K562 (cell line): ENCODE data around the gene RELA. TPM values are rescaled to one million over a fixed set of nuclear protein-coding genes. Genes with fewer than 3 reads are reported as not detected.

Experiments used
- ATAC-seq: fragments of 200-7000 bp; cut with Tn5 transposase; 3 replicates; pipeline ENCODE4 v1.9.1; 2020; ENCODE audit warnings: moderate library complexity
- BruUV-seq: library from RNA; stranded (reverse); fragments of 400-500 nt; replicated peaks from 2 replicates; lab custom pipeline; 2021; lab: Mats Ljungman, UMichigan
- CTCF ChIA-PET: fragments of 300-600 bp; formaldehyde crosslinking; extraction: SDS; loops from one replicate; lab custom pipeline; 2021; ENCODE audit warnings: low intra/inter-chr PET ratio; lab: Yijun Ruan, JAX
- POLR2A ChIA-PET: fragments of 300-600, 350-650 bp; sonication (Branson Sonifier 250); formaldehyde crosslinking; extraction: SDS; loops from one replicate; lab custom pipeline; 2021; ENCODE audit warnings: antibody characterized with exemption, inconsistent platforms; lab: Yijun Ruan, JAX
- DNase-seq, 4 experiments: peaks; one replicate each; pipeline versions ENCODE4 v3.0.0 to v3.0.0-alpha.2; 2011 to 2018; ENCODE audit warnings: low spot score in 3 of 4, mixed read lengths in 3 of 4; ENCODE audit errors: extremely low read depth in 1 of 4
- FAIRE-seq: peaks from 2 replicates; lab custom pipeline; 2011; peaks lifted over from hg19 to GRCh38; lab: Jason Lieb, UNC
- H2AFZ ChIP-seq: 2 replicates; pipeline ENCODE4 v1.6.0; 2011; ENCODE audit warnings: low read depth, low read length, control low read depth, inconsistent platforms
- H3K27ac ChIP-seq: fragments of 200-600 bp; 3 replicates; pipeline ENCODE4 v1.8.0; 2011; ENCODE audit warnings: low read depth, mild to moderate bottlenecking, control low read depth, inconsistent platforms, low read length, moderate library complexity, mixed read lengths; ENCODE audit errors: extremely low read depth
- H3K27me3 ChIP-seq, 2 experiments: fragments of 300-600 bp in 1 of 2; 2 replicates in 1 of 2; 3 replicates in 1 of 2; pipeline versions ENCODE4 v1.6.0 to v1.8.0; 2011; ENCODE audit warnings: inconsistent platforms in 2 of 2, low read length in 2 of 2, mild to moderate bottlenecking in 1 of 2, mixed read lengths in 1 of 2, moderate library complexity in 1 of 2; ENCODE audit not compliant: control insufficient read depth in 2 of 2, insufficient read depth in 2 of 2
- H3K36me3 ChIP-seq: fragments of 300-600 bp; 3 replicates; pipeline ENCODE4 v1.8.0; 2011; ENCODE audit warnings: mild to moderate bottlenecking, low read length, inconsistent platforms; ENCODE audit not compliant: control insufficient read depth, insufficient read depth
- H3K4me1 ChIP-seq, 2 experiments: fragments of 200-600 bp in 1 of 2; replicated peaks in 1 of 2; 2 replicates in 1 of 2; 3 replicates in 1 of 2; pipeline versions ENCODE4 v1.5.1 to v1.8.0; 2011; ENCODE audit warnings: inconsistent platforms in 2 of 2, low read length in 2 of 2, mild to moderate bottlenecking in 1 of 2, mixed read lengths in 1 of 2, moderate library complexity in 1 of 2; ENCODE audit not compliant: control insufficient read depth in 2 of 2, insufficient read depth in 2 of 2
- H3K4me2 ChIP-seq: 2 replicates; pipeline ENCODE4 v1.6.1; 2011; ENCODE audit warnings: low read length, control low read depth, inconsistent platforms, mixed read lengths; ENCODE audit not compliant: insufficient read depth
- H3K4me3 ChIP-seq: fragments of 200-600 bp; sonication (generic), shearing (Covaris generic); 2 replicates; pipeline ENCODE4 v1.5.1; 2016; ENCODE audit warnings: control low read depth, inconsistent platforms
- H3K79me2 ChIP-seq: fragments of 200-600 bp; 3 replicates; pipeline ENCODE4 v1.8.0; 2011; ENCODE audit warnings: low read length, inconsistent platforms; ENCODE audit not compliant: control insufficient read depth, insufficient read depth
- H3K9ac ChIP-seq, 2 experiments: 2 replicates each; pipeline versions ENCODE4 v1.6.0 to v1.6.1; 2011; ENCODE audit warnings: low read depth in 2 of 2, low read length in 2 of 2, control low read depth in 1 of 2, inconsistent platforms in 1 of 2, mild to moderate bottlenecking in 1 of 2, mixed read lengths in 1 of 2; ENCODE audit not compliant: insufficient read depth in 1 of 2
- H3K9me1 ChIP-seq: one replicate; pipeline ENCODE4 v1.6.0; 2011; ENCODE audit warnings: inconsistent platforms, mild to moderate bottlenecking, low read length, moderate library complexity; ENCODE audit not compliant: control insufficient read depth, insufficient read depth
- H3K9me3 ChIP-seq: replicated peaks from 2 replicates; pipeline ENCODE4 v1.5.1; 2011; ENCODE audit warnings: low read depth, low read length, inconsistent platforms; ENCODE audit not compliant: control insufficient read depth, insufficient read depth
- H4K20me1 ChIP-seq: replicated peaks from 2 replicates; pipeline ENCODE4 v1.6.1; 2011; ENCODE audit warnings: low read length, inconsistent platforms, mixed read lengths; ENCODE audit not compliant: control insufficient read depth, insufficient read depth
- CBX3 ChIP-seq, 2 experiments: IDR thresholded peaks; 1 replicate in 1 of 2; 2 replicates in 1 of 2; pipeline ENCODE4 v1.6.1; 2012; ENCODE audit warnings: inconsistent platforms in 2 of 2, low read length in 2 of 2, borderline replicate concordance in 1 of 2, control low read depth in 1 of 2
- DDX20 ChIP-seq: fragments of 450-650 bp; IDR thresholded peaks from 2 replicates; pipeline ENCODE4 v1.6.1; 2016; ENCODE audit warnings: missing genetic modification characterization, low read depth, mild to moderate bottlenecking, missing compliant biosample characterization, moderate library complexity
- ESRRB ChIP-seq: fragments of 250-450 bp; sonication (Bioruptor Pico); IDR thresholded peaks from 2 replicates; pipeline ENCODE4 v1.5.0; 2020; ENCODE audit warnings: mild to moderate bottlenecking, moderate library complexity, borderline replicate concordance
- FOSL1 ChIP-seq: fragments of 200-800 bp; sonication (Bioruptor generic); conservative IDR thresholded peaks from 2 replicates; pipeline ENCODE4 v1.6.1; 2016; ENCODE audit warnings: missing genetic modification characterization, missing compliant biosample characterization
- KLF6 ChIP-seq: fragments of 250-450 bp; sonication (Bioruptor Pico); IDR thresholded peaks from 2 replicates; pipeline ENCODE4 v1.4.0; 2020; ENCODE audit warnings: mild to moderate bottlenecking, moderate library complexity, borderline replicate concordance
- LEF1 ChIP-seq: fragments of 450-650 bp; IDR thresholded peaks from 2 replicates; pipeline ENCODE4 v1.6.1; 2016; ENCODE audit warnings: mild to moderate bottlenecking
- NEUROD1 ChIP-seq: fragments of 150-350 bp; IDR thresholded peaks from 2 replicates; pipeline ENCODE4 v1.6.1; 2014; ENCODE audit warnings: borderline replicate concordance, low read length, low read depth; ENCODE audit not compliant: partially characterized antibody
- POLR2G ChIP-seq: fragments of 200-400 bp; formaldehyde crosslinking; IDR thresholded peaks from 2 replicates; pipeline ENCODE4 v1.6.1; 2017; ENCODE audit warnings: low read depth, mild to moderate bottlenecking, antibody characterized with exemption, low read length, moderate library complexity
- SMAD4 ChIP-seq: fragments of 250-450 bp; sonication (Bioruptor Pico); conservative IDR thresholded peaks from 2 replicates; pipeline ENCODE4 v1.8.0; 2021; ENCODE audit warnings: inconsistent platforms, mild to moderate bottlenecking, moderate library complexity
- SP1 ChIP-seq: sonication (generic); formaldehyde crosslinking; IDR thresholded peaks from 2 replicates; pipeline ENCODE4 v1.8.1; 2022; ENCODE audit warnings: mild to moderate bottlenecking, missing genetic modification reagents
- U2AF2 ChIP-seq: fragments of 200-400 bp; formaldehyde crosslinking; optimal IDR thresholded peaks from 2 replicates; pipeline ENCODE3; 2017; ENCODE audit warnings: low read depth, mild to moderate bottlenecking, low read length
- ZNF347 ChIP-seq: fragments of 450-650 bp; formaldehyde crosslinking; IDR thresholded peaks from 2 replicates; pipeline ENCODE4 v1.4.0; 2020; ENCODE audit warnings: low read depth, mild to moderate bottlenecking, moderate library complexity
- ZNF507 ChIP-seq: conservative IDR thresholded peaks from 2 replicates; pipeline ENCODE4 v1.6.1; 2017; ENCODE audit warnings: missing genetic modification characterization, missing compliant biosample characterization
- ZNF586 ChIP-seq: fragments of 450-650 bp; formaldehyde crosslinking; conservative IDR thresholded peaks from 2 replicates; pipeline ENCODE4 v1.4.0; 2020; ENCODE audit warnings: mild to moderate bottlenecking, moderate library complexity
- ZNF780A ChIP-seq: fragments of 250-450 bp; sonication (Bioruptor Pico); IDR thresholded peaks from 2 replicates; pipeline ENCODE4 v1.5.0; 2021; ENCODE audit warnings: mild to moderate bottlenecking
- WGBS: fragments of 100-300 bp; shearing (Covaris generic); methylation state at CpG from one replicate; pipeline ENCODE4 v1.1.6; 2016; ENCODE audit warnings: low coverage, mixed read lengths; ENCODE audit not compliant: insufficient coverage; ENCODE audit errors: missing lambda C conversion rate; 5-methylcytosine and 5-hydroxymethylcytosine counted together
- in situ Hi-C: fragments of 300-500 bp; cut with MboI; formaldehyde crosslinking; loops from 4 replicates; pipeline ENCODE4 v1.15.0; 2018; ENCODE audit warnings: inconsistent platforms, mixed read lengths
- intact Hi-C: fragments of 100-400 bp; cut with micrococcal nuclease; formaldehyde crosslinking; loops from 2 replicates; pipeline ENCODE4 v1.14.2; 2022
- polyA plus RNA-seq, 8 experiments: library from polyadenylated mRNA; depleted of rRNA in 4 of 8; stranded (reverse) in 5 of 8; unstranded in 3 of 8; fragments of >200 nt; fragmentation: Nextera tagmentation in 2 of 8; fragmentation: Illumina TruSeq in 1 of 8; extraction: Ambion mirVana in 2 of 8; extraction: Trizol in 1 of 8; gene quantifications; 2 replicates each; pipeline versions ENCODE4 v1.2.1 to v1.2.3, GENCODE V29; 2011 to 2014; ENCODE audit warnings: inconsistent platforms in 1 of 8, missing spikeins in 1 of 8
- total RNA-seq, 7 experiments: library from RNA; depleted of rRNA in 6 of 7; stranded (reverse); fragments of >200 nt in 6 of 7; fragmentation: Illumina TruSeq in 2 of 7; extraction: Trizol in 2 of 7; gene quantifications; 2 replicates each; pipeline versions ENCODE4 v1.2.1 to v1.2.3, GENCODE V29; 2011 to 2021; ENCODE audit warnings: low replicate concordance in 1 of 7
- TF ChIP-seq, protein P1 (sequence below): fragments of 450-650 bp; formaldehyde crosslinking; IDR thresholded peaks from 2 replicates; pipeline ENCODE4 v1.4.0; 2020; ENCODE audit warnings: mild to moderate bottlenecking, moderate library complexity

Gene RELA
- total and polyA plus RNA-seq, 9 of the 15 experiments (the other 6 are each of a cell fraction or from before 2014, with no cell fraction given), result 6.0 to 67.4 (median 20.6) TPM

DNA sequence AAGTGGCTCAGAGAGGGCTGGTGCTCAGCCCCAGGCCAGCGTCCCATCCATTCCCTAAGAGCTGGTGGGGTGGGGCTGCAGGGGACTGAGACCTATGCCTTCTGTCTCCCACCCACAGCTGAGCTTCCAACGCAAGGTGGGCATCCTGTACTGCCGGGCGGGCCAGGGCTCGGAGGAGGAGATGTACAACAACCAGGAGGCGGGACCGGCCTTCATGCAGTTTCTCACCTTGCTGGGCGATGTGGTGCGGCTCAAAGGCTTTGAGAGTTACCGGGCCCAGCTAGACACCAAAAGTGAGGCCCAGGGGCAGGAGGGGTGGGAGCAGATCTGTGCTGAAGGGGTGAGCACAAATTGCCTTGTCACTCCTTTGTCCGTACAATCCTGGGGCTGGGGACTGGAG, 17.9 kb downstream of the RELA start:
- ATAC-seq (no peak), FAIRE-seq (no peak)
- POLR2A ChIA-PET, result interaction anchor here (0.5 to 2.2 kb wide), 5 partner anchors 8 to 213 kb away, joined by 3 to 5 read pairs (median 4); partner anchors contain the start of gene CFL1

DNA sequence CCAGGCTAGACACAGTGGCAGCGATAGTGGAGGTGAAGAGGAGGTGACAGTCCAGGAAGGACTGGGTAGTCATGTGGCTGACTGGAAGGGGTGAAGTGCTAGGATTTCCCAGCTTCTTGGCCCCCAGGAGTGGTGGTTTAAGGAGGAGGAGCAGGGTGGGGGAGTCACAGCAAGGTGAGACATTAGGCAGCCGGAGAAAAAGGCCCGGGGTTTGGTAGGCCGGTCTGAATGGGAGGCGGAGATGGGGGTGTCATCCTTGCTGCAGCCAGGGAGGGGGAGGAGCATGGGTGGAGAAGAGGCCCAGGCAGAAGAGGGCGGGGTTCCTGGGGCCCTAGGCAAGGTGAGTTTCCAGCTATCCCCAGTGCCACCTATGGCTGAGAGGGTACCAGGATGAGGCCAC, 18.7 kb downstream of the RELA start:
- WGBS, result 21% methylated on average over 4 of the region's 6 CpGs
- FAIRE-seq (peak; percentile 23), DNase-seq (peak; percentile 63 to 77 (median 65)), ATAC-seq (peak; percentile 89)
- Histone ChIP-seq H3K4me2 (no peak overlapping the region), H3K9ac (peak overlapping the region in 1 of 2 experiments; percentile 81; a peak in 1 of 4 replicates), H3K9me3 (no peaks in the 10 kb centered on the region), H3K4me3 (no peak overlapping the region), H2AFZ (no peak overlapping the region), H4K20me1 (no peaks in the 10 kb centered on the region), H3K27ac (no peak overlapping the region), H3K27me3 (no peaks in the 10 kb centered on the region), H3K4me1 (peaks cover 8 to 69% of the 10 kb centered on the region in 2 experiments; a peak in 4 of 5 replicates), H3K79me2 (peaks cover 10% of the 10 kb centered on the region; the same call in 2 of the 3 replicates), H3K9me1 (peaks cover 4% of the 10 kb centered on the region), H3K36me3 (peaks cover 72% of the 10 kb centered on the region; the same call in 2 of the 3 replicates)
- no TSS peak for BruUV-seq
- intact Hi-C loops (no loop called here), in situ Hi-C loops (no loop called here)
- ChIA-PET POLR2A (interaction anchor here (0.5 to 6.2 kb wide), 4 partner anchors 8 to 214 kb away, joined by 3 to 56 read pairs (median 5); partner anchors contain the start of gene CFL1), CTCF (no interaction called here)
- TF ChIP-seq SMAD4 (CRISPR knock-in tag), result no peak
- no peak for TF ChIP-seq KLF6 (CRISPR knock-in tag)
- TF ChIP-seq ZNF586 (CRISPR knock-in tag), result no peak
- no peak for TF ChIP-seq LEF1
- TF ChIP-seq NEUROD1, result no peak
- TF ChIP-seq FOSL1 (tag), result no peak
- no peak for TF ChIP-seq ZNF507 (tag)
- TF ChIP-seq, protein P1, sequence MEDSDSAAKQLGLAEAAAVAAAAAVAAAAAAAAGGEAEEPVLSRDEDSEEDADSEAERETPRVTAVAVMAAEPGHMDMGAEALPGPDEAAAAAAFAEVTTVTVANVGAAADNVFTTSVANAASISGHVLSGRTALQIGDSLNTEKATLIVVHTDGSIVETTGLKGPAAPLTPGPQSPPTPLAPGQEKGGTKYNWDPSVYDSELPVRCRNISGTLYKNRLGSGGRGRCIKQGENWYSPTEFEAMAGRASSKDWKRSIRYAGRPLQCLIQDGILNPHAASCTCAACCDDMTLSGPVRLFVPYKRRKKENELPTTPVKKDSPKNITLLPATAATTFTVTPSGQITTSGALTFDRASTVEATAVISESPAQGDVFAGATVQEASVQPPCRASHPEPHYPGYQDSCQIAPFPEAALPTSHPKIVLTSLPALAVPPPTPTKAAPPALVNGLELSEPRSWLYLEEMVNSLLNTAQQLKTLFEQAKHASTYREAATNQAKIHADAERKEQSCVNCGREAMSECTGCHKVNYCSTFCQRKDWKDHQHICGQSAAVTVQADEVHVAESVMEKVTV (CRISPR knock-in tag), result no peak
- TF ChIP-seq ZNF347, result no peak
- TF ChIP-seq DDX20 (tag), result no peak
- no peak for TF ChIP-seq ESRRB (CRISPR knock-in tag)
- TF ChIP-seq CBX3 (IDR thresholded peaks at IDR 0.05; ENCODE audit: borderline replicate concordance in 1 of 2, low read length in 2 of 2), result no peak

More for the DNA sequence above, 17.9 kb downstream of the RELA start:
- Histone ChIP-seq H3K4me3 (no peak overlapping the region), H3K9me1 (peaks cover 4% of the 10 kb centered on the region), H3K9me3 (no peaks in the 10 kb centered on the region), H2AFZ (no peak overlapping the region), H3K27me3 (no peaks in the 10 kb centered on the region), H3K36me3 (peaks cover 76% of the 10 kb centered on the region; the same call in 2 of the 3 replicates), H3K4me2 (no peak overlapping the region), H4K20me1 (no peaks in the 10 kb centered on the region), H3K9ac (no peak overlapping the region; a peak in 2 of 4 replicates), H3K79me2 (peaks cover 5% of the 10 kb centered on the region; the same call in 2 of the 3 replicates), H3K4me1 (peaks cover 8 to 69% of the 10 kb centered on the region in 2 experiments; a peak in 4 of 5 replicates), H3K27ac (no peak overlapping the region)
- CTCF ChIA-PET, result no interaction called here
- in situ Hi-C loops, result no loop called here
- WGBS, result 84% methylated on average over 9 of the region's 11 CpGs
- no peak for TF ChIP-seq ZNF780A
- no peak for TF ChIP-seq SP1
- TF ChIP-seq POLR2G, result 0 out of 2 replicates have a peak, but pooled peaks have one; percentile 15
- TF ChIP-seq U2AF2, result no peak
- BruUV-seq, result no TSS peak
- intact Hi-C loops, result no loop called here
- DNase-seq, result no peak
